ENCODE data around the gene PPP2R2C.

PPP2R2C gene

DNA sequence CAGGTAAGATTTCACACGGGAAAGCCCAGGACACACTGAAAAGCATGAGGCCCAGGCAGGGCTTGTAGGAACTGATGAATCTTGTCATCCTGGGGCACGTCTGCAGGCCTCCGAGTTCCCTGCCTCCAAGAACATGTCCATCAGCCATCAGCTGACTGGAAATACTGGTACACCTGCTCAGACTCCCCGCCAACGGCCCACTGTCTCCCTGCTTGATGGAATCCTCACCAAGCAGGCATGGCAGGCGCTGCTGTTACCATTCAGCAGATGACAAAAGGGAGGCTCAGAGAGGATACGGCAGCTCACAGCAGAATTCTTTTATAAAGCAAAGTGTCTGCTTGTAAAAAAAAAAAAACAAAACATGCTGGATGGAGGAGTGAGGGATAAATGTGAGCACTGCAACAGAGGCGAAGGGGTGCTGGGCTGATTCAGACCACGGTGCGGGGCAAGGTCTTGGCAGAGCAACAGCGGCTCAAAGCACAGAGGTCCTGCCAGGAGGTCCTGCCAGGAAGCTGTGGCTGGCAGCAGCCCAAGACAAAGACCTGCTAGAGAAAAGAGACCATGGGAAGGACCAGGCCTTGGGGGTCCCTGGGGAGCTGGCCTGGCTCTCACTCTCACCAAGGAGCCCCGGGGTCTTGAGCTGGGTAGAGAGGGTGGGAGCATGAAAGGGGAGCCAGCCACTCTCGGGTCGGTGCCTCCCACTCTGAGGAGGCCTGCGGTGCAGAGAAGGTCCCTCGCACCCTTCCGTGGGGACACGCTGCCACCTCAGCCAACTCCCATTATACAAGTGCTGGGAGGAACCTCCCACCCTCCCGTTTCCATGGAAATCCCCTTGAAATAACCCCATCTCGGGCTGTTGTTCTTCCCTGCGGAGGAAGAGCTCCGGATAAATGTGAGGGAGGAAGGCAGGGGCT lies 25.6 kb downstream of the PPP2R2C start:
- DNase-seq: no peak

DNA sequence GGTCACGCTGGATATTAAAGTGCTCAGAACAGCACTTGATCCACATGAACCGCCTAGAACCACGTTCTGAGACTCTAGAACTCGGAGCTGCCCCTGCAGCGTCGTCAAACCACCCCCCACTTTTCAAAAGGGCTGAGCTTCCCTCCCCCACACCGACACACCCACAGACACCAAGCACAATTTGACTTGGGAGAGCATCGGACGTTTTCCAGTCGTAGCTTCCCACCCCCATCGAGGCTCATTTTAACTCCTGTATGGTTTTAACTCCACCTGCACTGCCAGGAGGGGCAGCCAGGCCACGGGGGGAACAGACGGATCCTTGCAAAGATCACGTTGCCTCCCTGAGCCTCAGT lies 26.3 kb downstream of the PPP2R2C start:
- DNase-seq: no peak

DNA sequence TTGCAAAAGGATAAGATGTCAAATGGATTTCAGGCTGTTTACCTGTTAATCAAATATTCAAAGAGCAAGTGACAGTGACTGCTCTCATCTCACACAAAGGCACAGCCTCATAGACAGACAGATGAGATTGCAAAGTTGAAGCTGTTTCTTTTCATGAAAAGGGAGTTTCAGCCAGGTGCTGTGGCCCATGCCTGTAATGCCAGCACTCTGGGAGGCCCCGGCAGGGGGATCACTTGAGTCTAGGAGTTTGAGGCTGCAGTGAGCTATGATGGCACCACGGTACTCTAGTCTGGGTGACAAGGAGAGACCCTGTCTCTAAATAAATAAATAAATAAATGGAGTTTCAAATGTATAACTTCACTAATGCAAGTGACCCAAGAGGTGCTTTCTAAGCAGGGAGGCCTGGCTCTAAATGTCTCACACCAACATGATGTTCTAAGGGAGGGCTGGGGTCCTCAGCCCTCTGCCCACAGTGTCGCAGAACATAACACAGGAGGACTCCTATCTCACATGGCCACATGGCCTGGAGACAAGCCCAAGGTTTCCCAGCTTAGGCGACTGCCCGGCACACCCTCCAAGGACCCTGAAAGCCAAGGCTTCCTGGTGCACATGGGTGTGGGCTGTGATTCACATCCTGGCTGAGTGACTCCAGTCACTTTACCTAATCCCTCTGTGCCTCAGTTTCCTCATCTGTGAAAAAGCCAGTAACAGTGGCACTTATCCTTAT lies 26.8 kb downstream of the PPP2R2C start:
- DNase-seq: no peak

DNA sequence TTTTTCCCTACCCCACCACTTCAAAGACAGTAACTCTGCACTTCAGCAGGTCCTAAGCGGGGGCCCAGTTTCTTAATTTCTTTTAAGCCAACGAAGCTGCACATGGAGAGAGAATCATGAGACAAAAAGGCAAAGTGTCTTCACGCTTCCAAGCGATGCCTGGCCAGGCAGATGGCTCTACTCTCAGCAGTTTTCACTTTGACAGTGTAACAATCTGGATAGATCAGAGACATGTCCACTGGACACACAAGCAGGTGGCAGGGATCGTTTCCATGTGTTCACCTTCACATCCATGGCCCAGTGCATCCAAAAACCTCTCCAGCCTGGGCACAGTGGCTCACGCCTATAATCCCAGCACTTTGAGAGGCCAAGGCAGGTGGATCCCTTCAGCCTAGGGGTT lies 27.8 kb downstream of the PPP2R2C start:
- DNase-seq: no peak

DNA sequence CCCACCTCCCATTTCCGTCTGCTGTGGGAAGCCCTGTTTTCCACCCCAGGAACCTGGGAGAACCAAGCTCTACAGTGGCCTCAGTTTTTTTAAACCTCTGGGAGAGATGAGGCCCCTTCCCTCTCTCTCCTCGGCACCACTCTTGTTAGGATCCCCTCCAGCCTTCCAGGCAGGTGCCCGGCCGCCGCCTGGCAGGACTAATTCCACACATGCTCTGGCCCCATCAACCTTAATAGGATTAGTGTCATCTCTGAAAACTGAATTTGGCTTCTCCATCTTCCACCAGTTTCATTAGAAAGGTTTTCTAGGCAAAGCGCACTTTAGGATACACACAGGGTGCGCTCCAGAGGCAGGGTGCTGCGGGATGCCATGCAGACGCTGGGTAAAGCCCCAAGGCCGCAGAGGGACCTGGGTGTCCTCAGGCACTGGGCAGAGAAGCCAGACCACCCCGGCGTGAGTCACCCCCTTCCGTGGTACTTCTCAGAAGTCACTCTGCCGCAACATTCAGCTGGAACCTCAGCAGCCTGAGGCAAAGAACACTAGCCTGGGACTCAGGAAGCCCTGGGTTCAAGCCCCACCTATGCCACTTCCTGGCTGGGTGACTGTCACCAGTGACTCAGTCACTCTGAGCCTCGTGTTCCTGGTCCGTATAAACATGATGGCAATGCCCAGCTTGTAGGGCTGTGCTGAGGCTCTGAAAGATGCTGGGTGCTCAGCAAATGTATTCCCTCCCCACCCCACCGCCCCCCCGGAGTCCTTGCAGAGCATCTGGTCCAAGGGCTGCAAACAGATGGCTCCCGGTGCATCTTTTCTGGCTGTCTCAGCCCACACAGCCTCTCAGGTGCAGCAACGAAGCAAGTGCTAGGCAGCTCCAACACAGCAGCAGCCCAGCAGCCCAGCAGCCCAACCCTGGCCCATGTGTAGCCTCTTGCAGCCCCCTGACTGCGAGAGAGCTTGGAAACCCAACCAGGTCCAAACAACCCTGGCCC lies 29.1 kb downstream of the PPP2R2C start:
- no peak for DNase-seq

DNA sequence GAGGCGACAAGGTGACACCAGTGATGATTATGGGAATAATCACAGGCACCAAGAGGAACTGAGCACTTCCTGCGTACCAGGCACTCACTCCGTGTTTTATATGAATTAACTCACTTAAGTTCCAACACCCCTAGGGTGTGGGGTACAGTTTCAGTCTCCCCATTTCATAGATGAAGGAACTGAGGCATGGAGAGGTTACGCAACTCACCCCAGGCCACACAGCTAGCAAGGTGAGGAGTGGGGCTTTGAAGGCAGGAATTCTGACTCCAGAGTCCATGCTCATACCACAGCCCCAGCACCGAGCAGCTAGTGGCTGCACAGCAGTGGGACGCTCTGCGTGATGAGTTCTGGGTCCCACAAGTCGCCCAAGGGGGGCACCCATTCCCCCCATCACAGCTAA lies 29.9 kb downstream of the PPP2R2C start:
- DNase-seq: no peak

DNA sequence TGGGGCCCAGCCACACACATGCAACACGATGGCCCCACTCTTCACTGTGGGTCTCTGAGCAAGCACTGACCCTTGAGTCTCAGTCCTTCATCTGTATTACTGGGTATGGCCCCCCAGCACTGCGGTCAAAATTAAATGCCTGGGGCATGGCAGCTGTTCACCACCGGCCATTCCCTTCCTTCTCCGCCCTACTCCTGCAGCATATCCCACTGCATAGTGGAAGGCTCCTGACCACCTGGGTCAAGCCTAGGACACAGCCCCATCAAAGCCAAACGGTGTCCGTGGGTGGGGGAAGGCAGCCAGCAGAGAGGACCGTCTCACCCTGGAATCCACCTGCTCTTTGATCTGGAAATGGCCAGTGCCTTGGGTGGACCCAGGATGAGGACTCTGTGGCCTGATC lies 30.7 kb downstream of the PPP2R2C start:
- DNase-seq: no peak

DNA sequence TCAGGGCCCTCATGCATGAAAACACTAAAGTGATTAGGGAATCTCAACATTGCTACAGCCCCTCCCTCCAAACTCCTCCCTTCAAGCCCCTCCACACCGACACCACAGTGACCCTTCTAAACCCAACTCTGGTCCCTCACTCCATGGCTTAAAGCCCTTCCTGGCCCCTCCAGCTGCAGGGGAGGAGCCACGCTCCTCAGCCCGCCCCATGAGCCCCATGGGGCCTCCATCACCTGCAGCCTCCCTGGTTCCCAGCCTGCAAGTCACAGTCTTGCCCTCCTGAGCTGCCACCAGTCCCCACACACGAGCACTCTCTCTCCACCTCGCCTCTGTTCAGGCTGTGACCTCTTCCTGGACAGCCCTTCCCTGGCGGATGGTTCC lies 31.2 kb downstream of the PPP2R2C start:
- DNase-seq: no peak

DNA sequence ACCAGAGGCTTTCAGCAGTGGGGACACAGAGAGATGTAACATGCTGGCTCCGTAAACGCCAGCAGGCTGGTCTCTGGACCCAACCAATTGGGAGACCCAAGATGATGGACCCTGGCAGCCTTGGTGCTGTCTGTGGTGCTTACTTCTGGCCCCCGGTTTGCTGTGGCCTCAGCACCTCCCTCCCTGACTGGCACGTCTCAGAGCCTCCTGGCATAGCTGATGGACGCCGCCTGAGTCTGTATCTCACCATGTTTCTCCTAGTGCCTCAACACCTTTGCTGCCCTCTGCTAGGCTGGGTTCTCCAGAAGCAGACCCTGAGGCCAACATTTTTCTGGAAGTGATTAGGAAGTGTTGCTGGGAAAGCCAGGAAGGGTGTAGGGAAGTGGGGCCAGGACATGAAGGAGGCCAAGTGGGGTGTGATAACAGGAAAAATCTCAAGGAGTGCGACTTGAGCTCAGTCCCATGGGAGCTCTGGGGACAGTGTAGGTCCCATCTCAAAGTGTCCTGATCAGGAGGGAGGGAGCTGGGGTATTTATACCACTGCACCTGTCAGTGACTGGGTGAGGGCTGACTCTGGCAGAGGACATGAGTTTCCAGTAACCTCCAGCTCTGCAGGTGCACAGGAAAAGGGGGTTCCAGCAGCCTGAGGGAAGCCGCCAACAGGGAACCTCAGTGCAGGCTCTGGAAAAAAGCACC lies 31.8 kb downstream of the PPP2R2C start:
- DNase-seq: no peak

DNA sequence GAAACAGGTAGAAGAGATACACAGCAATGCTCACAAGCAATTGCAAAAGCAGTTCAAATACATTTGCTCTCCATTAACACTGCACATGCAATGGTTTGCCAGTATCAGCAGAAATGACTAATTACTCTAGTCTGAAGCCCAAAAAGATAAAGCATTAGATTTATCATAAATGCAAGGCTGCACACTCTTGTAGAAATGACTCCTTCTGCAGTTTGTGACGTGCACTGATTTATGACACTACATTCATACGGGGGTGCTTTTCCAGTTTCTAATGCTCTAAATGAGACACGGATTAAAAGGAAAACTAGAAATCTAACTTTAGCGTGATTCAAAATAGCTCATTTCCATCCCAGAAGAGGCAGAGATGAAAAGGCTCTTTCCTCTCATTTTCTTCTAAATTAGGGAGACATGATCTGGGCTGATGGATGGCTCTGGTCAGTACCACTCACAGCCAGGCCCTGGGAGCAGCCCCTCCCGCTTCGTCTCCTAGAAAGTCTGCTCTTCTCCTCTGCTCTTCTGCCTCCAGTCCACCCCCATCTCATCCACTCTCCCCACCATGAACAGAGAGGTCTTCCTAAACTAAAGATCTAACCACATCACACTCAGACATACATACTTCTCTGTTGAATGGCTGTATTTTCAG lies 33.2 kb downstream of the PPP2R2C start:
- DNase-seq: no peak

DNA sequence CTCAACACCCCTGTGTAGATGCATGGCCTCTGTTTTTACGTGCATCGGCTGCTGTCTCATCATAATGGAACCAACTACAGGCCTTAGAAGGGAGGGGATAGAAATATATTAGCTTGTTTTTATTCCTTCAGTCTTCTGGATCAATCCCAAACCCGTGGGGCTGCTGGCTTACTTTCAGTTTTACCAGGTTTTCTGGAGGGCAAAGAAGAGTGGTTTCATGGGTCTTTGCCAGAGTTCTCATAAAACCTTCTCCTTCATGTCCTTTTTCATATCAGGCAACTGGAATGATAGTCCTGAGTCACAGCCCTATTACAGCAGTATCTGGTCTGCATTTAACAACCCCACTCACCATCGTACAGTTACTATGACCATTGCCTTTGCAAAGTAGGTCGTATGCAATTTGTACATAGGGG lies 34.6 kb downstream of the PPP2R2C start:
- DNase-seq: no peak

DNA sequence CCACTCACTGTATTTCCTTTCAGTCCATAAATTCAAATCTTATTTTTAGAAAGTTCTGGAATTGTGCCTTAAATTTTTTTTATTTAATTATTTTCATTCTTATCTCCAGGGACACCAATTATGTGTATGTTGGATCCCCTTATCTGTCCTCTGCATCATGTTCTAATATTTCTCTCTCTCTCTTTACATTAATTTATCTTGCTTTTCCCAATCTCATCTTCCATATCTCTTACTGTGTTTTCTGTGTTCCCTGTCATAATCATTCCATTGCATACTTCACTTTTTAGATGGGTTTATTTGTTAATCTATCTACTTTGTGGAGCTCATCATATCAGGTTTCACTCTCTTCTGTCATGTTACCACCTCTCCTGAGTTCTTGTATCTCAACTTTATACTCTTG lies 37.4 kb downstream of the PPP2R2C start:
- DNase-seq: no peak

DNA sequence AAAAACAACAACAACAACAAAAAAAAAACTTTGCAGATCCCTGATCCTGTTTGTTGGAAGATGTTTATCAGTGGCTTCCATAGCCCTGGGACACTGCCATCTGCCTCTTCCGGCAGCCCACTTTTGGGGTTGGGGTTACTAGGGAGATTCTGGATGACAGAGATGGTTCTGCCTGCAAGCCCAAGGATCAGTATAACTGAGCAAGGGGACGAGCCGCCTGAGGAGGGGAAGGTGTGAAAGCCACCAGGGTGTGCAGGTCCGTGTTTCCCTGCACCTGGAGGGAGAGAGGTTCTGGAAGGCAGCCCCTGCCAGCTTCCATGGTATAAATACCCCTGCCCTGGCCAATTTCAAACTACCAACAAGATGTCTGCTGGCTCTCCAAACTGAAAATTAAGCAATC lies 41.5 kb downstream of the PPP2R2C start:
- no peak for DNase-seq

DNA sequence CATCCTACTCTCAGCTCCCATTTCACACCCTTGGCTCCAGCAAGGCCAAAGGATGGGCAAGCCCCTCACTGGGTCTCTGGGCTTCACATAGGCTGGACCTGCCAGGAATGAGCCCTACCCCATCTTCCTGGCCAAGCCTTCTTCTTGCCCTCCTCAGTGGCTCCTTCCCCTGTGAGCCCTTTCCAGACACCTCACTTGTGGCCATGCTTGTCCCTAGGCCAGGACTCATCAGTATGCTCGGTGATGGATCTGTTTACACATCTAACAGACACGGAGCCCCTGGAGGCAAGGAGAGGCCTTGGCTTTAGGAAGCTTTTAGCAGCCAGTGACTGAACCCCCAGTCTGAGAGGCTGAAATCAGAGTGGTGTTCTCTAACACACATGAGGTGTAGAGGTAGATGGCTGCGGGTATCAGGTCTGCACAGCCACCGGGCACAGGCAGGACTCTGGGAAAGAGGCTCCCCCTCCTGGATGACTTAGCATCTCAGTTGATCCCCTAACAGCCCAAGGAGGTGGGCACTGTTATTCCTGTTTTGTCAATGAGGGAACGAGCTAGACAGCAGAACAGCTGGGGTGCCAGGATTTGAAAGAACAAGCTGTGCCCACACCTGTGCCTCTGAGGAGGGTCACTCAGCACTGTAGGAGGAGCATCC lies 44.8 kb downstream of the PPP2R2C start:
- DNase-seq: no peak

DNA sequence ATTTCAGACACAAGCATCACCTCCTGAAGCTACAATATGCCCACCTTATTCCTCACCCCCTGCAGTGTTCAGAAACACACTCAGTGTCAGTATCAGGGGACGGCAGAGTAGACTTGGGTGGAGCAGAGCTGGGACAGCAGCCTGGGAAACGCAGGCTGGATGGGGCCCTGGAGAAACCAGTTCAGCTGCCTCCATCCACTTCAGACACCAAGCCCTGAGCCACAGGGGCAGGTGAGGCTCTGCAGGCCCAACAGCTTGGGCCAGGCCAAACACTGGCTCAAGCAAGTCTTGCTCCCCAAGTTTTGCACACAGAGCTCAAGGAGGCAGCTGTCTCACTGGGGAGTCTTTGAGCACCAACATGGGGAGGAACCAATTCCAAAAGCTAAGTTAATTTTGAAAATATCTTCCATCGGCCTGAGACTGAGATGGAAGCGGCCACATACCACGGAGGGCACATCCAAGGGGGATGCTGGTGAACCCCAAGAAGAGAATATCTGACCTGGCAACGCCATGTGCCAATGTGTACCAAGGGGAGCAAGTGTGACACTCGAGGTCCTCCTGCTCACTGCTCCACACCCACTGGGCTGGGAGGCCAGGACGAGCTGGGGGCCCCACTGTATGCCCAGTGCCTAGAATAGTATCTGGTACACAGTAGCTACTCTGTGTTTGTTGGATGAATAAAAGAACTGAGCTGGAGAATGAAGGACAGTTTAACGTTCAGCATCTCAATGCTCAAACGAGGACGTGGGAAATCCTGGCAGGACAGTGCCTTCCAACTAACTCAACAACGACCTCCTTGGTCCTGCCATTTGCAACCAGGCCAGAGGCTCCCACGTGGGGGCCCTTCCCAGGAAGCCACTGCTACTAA lies 45.6 kb downstream of the PPP2R2C start:
- no peak for DNase-seq

DNA sequence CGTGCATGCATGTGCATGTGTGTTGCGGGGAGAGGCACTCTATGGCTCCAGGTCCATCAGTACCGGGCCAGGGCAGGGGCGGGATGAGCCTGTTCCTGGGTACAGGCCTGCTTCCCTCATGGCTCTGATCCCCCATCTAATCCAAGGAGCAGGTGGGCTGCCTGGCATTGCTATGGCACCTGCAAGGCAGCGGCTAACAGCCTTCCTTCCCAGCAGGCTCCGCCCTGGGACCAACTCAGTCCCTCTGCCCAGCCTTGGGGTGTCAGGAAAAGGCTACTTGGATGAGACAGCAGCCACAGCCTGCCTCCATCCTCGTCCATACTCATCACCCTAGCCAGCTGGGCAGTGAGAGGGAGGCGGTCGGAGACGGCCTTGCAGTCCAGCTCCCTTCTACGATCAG lies 46.5 kb downstream of the PPP2R2C start:
- no peak for DNase-seq

DNA sequence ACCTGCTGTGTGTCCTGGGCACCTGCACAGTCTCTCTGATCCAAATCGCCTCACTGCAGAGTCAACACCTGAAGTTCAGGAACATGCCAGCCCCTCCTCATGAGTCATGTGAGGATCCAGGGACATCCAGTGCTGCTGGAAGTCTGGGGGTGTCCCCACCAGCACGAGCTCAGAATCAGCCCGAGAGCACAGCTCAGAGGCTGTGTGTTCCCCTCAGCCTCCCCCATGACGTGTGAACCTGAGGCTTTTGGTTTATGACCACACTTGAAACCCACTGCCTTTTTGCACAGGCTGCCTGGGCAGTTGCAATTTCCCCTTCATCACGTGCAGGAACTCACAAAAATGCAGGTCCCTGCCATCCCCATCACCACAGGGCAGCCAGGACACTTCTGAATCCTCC lies 47.1 kb downstream of the PPP2R2C start:
- no peak for DNase-seq

DNA sequence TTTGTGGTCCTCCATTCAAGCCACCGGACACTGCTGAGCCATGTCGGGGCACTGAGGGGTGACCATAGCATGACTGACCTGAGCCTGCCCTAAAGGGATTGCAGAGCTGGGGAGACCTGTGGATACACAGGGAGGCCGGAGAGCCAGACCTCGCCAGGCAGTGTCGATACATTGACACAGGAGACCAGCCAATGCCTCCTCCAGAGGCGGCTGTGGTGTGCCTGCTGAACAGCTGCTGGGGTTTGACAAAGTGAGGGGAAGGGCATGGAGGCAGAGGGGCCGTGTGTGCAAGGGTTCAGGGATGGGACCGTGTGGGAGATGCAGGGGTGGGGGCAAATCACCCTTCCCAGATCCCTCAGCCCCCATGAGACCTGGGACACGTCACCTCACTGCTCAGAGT lies 48.0 kb downstream of the PPP2R2C start:
- no peak for DNase-seq

DNA sequence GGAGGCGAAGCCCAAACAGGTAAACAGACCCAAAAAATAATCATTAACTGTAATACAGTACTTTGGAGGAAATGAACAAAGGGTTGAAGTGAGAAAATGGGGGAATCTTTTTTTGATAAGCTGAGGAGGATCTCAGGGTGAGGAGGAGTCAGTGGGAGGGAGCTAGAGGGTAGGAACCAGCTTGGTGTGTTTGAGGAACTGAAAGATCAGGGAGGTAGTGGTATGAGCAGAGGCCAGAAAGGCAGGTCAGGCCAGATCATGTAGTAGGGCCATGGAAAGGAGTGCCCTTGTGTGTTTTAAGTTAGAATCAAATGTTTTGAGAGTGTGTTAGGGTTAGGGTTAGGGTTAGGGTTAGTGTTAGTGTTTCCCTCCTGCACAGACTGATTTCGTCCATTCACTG lies 48.8 kb downstream of the PPP2R2C start:
- no peak for DNase-seq

DNA sequence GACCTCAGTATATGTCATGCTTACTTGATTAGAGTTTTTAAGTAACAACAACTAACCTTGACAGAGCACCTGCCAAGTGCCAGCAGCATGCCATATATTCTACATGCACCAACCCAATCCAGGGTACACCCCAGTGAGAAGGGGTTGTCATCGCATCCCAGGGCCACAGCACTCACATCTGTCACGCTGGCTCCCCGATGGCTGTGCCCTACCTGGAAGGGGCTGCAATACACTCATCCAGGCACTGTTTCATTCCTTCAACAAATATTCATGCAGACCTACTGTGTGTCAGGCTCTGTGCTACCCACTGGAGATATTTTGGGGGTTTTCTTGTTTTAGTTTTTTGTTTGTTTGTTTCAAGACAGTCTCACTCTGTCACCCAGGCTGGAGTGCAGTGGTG lies 49.5 kb downstream of the PPP2R2C start:
- DNase-seq: no peak

DNA sequence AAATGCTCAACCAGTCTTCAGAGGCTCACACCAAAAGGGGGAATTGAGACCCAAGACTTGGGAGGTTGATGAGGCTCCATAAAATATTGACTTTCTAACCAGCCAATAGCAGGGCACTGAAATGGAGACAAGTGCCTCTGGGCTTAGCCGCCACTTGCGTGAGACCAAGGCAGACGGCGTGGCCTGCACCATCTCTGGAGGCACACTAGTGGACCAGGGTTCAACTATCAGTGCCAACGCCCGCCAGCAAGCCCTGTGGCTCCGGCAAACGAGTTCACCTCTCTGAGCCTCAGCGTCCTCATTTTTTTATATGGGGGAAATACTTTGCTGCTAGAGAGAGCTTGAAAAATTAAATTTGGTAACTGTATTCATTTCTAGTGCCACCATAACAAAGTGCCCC lies 50.3 kb downstream of the PPP2R2C start:
- no peak for DNase-seq
